ENCODE data around the gene CRISPLD2.

CRISPLD2 gene

DNA sequence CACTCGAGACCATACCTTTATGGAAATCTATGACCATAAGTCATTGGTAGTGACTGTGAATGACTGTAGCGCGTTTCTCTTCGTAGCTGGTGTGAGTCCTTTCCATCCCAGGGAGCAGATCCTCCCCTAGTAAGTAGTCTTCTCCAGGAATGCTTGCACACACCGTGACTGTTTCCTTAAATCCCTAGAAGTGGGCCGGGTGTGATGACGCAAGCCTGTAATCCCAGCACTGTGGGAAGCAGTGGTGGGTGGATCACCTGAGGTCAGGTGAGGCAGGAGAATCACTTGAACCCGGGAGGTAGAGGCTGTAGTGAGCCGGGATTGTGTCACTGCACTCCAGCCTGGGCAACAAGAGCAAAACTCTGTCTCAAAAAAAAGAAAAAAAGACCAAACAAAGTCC, 70.6 kb downstream of the CRISPLD2 start:
- H3K27ac ChIP-seq = no peak overlapping the region
- ChIA-PET POLR2A (ENCODE audit: low non-redundant PET) (no interaction called here), CTCF (interaction anchor here (0.7 kb wide), 2 partner anchors 105 to 384 kb away, joined by 3 to 4 read pairs; no protein-coding TSS in a partner anchor)
- no peak for DNase-seq (ENCODE audit: low spot score)
- TF ChIP-seq, protein P1, sequence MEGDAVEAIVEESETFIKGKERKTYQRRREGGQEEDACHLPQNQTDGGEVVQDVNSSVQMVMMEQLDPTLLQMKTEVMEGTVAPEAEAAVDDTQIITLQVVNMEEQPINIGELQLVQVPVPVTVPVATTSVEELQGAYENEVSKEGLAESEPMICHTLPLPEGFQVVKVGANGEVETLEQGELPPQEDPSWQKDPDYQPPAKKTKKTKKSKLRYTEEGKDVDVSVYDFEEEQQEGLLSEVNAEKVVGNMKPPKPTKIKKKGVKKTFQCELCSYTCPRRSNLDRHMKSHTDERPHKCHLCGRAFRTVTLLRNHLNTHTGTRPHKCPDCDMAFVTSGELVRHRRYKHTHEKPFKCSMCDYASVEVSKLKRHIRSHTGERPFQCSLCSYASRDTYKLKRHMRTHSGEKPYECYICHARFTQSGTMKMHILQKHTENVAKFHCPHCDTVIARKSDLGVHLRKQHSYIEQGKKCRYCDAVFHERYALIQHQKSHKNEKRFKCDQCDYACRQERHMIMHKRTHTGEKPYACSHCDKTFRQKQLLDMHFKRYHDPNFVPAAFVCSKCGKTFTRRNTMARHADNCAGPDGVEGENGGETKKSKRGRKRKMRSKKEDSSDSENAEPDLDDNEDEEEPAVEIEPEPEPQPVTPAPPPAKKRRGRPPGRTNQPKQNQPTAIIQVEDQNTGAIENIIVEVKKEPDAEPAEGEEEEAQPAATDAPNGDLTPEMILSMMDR (conservative IDR thresholded peaks at IDR 0.05; ENCODE audit: low read depth) = no peak

DNA sequence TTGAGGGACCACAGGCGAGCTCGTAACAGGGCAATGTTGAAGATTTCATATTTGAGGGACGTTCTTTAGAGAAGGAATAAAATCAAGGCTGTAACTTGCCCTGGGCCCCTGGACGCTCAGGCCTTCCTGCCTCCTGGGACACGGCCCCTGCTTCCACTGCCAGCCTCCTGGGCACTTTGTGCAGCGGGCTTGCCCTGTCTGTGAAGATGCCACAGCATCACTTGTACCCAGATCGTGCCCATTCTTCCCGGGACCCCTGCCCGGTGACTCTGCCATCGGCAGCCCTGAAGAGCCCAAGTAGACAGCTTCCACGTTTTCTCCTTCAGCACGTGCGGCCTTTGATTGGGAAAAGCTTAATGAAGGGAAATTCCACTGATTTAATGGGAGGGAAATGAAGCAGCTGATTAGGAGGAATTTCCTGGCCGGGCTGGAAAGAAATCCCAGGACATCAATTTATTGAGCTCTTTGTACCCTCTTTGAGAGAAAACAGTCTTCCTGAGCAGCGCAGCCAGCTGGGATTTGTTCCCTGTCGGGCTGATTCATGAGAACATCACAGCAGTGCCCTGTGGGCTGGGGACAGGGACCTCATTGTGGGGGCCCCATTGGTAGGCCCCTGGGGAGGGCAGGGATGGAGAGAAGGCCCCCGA, 71.5 kb downstream of the CRISPLD2 start:
- no peak for DNase-seq (ENCODE audit: low spot score)
- no peak overlapping the region for H3K27ac ChIP-seq
- TF ChIP-seq, protein P1 (conservative IDR thresholded peaks at IDR 0.05; ENCODE audit: low read depth) = no peak
- ChIA-PET POLR2A (ENCODE audit: low non-redundant PET) (no interaction called here), CTCF (interaction anchor here (0.7 kb wide), 1 partner anchor 813 kb away, joined by 3 read pairs; no protein-coding TSS in a partner anchor)

DNA sequence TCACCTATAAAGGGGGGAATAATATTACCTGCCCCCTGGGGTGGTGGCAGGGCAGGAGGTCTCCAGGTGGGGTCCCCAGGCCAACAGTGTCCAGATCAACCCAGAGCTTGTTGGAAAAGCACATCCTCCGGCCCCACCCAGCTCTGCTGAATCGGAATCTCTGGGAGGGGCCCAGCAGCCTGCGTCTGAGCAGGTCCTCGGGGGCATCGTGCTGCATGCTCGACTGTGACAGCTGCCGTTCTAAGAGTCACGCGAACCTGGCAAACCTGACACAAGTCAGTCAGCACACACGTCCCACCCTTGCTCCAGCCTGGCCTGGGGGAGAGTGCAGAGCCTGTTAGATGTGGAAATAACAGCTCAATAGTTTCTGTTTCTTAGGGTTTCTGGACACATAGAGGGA, 72.3 kb downstream of the CRISPLD2 start:
- no peak for DNase-seq (ENCODE audit: low spot score)
- TF ChIP-seq, protein P1 (conservative IDR thresholded peaks at IDR 0.05; ENCODE audit: low read depth) = no peak
- H3K27ac ChIP-seq = no peak overlapping the region
- ChIA-PET POLR2A (ENCODE audit: low non-redundant PET) (no interaction called here), CTCF (no interaction called here)

DNA sequence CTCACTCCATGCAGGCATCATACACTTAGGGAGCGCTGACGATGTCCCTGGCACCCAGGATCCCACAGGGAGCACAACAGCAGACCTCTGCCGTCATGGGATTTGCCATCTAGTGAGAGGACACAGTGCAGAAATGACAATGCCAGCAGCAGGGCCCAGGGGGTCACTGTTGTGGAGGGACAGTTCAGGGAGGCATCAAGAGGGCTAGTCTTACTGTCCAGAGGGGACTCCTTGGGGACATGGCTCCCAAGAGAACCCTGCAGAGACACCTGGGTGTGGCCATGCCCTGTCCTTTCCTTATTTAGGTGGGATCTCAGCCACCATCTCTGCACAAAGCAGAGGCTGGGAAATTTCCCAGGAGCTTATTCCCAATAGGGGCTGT, 73.7 kb downstream of the CRISPLD2 start:
- TF ChIP-seq, protein P1 (conservative IDR thresholded peaks at IDR 0.05; ENCODE audit: low read depth) = no peak
- ChIA-PET POLR2A (ENCODE audit: low non-redundant PET) (no interaction called here), CTCF (interaction anchor here (0.6 kb wide), 1 partner anchor 11 kb away, joined by 3 read pairs; no protein-coding TSS in a partner anchor)
- no peak overlapping the region for H3K27ac ChIP-seq
- DNase-seq (ENCODE audit: low spot score) = no peak

DNA sequence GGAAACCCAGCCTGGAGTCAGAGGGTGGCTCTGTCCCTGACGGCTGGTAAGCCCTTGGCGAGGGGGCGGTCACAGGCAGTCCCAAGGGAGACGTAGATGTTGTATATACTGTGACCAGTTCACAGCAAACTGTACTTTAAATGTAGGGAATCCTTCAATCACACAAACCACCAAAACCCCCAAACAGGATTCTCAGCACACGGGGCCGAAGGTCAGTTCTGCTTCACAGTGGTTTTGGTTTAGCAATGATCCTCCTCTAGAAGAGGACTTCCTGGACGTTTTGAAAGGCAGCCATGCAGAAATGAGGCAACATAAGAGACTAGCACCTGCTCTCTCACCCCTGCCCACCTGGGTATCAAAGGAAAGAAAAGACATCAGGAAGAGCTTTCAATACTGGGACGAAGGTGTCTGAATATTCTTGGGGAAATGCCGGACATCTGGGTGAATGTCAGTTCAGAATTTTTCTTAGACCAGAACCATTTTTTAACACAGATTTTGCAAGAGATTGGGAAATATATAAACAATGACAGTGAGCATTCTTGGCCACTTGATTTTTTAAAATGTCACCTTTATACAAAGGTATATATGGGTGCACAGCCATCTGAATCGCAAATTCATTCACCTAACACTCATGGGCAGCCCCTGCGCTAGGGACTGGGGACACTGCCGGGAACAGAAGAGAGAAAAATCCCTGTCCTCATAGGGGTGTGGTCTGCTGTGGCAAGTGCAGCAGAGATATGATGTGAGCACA, 74.2 kb downstream of the CRISPLD2 start:
- H3K27ac ChIP-seq = no peak overlapping the region
- no peak for DNase-seq (ENCODE audit: low spot score)
- TF ChIP-seq, protein P1 (conservative IDR thresholded peaks at IDR 0.05; ENCODE audit: low read depth) = no peak
- CTCF ChIA-PET = interaction anchor here (0.6 kb wide), 1 partner anchor 11 kb away, joined by 3 read pairs; no protein-coding TSS in a partner anchor
- POLR2A ChIA-PET (ENCODE audit: low non-redundant PET) = no interaction called here

DNA sequence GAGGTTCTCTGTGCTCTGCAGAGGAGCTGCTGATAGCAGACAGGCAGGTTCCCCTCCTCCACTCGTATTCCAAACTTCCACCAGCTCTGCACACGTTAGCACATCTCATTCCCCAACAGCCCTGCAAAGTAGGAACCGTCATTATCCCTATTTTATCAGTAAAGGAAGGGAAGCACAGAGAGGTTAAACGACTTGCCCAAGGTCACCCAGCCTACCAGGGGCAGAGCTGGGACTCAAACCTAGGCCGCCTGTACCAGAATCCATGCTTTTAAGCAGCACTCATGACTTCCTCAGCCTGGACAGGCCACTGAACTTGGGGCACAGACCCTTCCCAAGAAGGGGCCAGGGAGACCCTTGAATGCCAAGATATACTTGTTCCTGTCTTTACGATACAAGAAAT, 75.2 kb downstream of the CRISPLD2 start:
- TF ChIP-seq, protein P1 (conservative IDR thresholded peaks at IDR 0.05; ENCODE audit: low read depth) = no peak
- ChIA-PET POLR2A (ENCODE audit: low non-redundant PET) (no interaction called here), CTCF (no interaction called here)
- no peak overlapping the region for H3K27ac ChIP-seq
- no peak for DNase-seq (ENCODE audit: low spot score)
